ENCODE results near the gene P2RY12. TPM values are rescaled to one million over a fixed set of nuclear protein-coding genes. Genes with fewer than 3 reads are reported as not detected.

The P2RY12 gene
- total and polyA plus RNA-seq, 2 of the 4 experiments (the other 2 are of a cell fraction): not detected

DNA sequence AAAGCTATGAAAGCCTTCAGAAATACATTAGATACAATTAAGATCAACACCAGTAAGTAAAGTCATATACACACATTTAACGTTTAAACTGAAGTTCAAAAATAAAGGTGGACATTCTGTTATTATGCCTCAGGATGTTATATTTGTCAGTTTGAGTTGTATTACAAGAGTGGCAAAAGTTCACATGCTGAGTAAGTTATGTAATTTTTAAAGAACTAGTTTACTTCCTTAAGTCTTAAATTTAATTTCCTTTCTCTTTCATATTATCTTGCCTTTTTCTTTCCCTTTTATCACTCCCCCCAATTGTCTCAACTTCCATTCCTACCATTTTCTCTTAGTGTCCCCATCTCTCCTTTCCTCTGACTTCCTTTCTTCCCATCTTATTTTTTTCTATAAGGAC is 63.0 kb downstream of the P2RY12 start:
- BruUV-seq (replicated peaks): no TSS peak
- DNase-seq: no peak
- Histone ChIP-seq H3K4me1 (ENCODE audit: control insufficient read depth, insufficient read depth, low read length) (peaks cover 14% of the 10 kb centered on the region), H3K18ac (ENCODE audit: low read depth, low read length) (no peak overlapping the region), H4K20me1 (ENCODE audit: insufficient read depth, low read length) (no peaks in the 10 kb centered on the region), H3K79me1 (ENCODE audit: low read depth in 1 of 2, low read length in 2 of 2) (no peaks in the 10 kb centered on the region), H2BK5ac (ENCODE audit: low read depth, low read length, poor library complexity, severe bottlenecking) (no peak overlapping the region), H4K5ac (ENCODE audit: low read depth, low read length) (no peak overlapping the region), H3K9me3 (ENCODE audit: control insufficient read depth, insufficient read depth, low read length) (no peaks in the 10 kb centered on the region), H3K14ac (replicated peaks; ENCODE audit: low read depth, low read length) (no peak overlapping the region), H2BK120ac (ENCODE audit: low read depth, low read length) (no peak overlapping the region), H2BK20ac (ENCODE audit: low read depth, low read length) (no peak overlapping the region), H4K91ac (ENCODE audit: insufficient read depth, low read depth, low read length) (no peak overlapping the region), H2BK15ac (ENCODE audit: low read depth, low read length) (no peak overlapping the region), H3K4me2 (ENCODE audit: low read depth, low read length) (no peak overlapping the region), H3K27me3 (ENCODE audit: control insufficient read depth, insufficient read depth, low read length) (no peaks in the 10 kb centered on the region), H2AFZ (replicated peaks; ENCODE audit: low read length, poor library complexity) (no peak overlapping the region), H3K4me3 (ENCODE audit: insufficient read depth, low read depth, low read length) (no peak overlapping the region), H3K9ac (ENCODE audit: low read depth, low read length) (no peak overlapping the region), H3K27ac (ENCODE audit: insufficient read depth, low read length) (no peak overlapping the region), H3K4ac (ENCODE audit: low read depth, low read length) (no peak overlapping the region), H4K8ac (ENCODE audit: low read depth in 2 of 2, low read length in 2 of 2) (no peak overlapping the region), H3K36me3 (ENCODE audit: control insufficient read depth, insufficient read depth, low read length) (no peaks in the 10 kb centered on the region), H3K23ac (ENCODE audit: low read depth, low read length) (no peak overlapping the region), H3K56ac (ENCODE audit: extremely low read depth, insufficient read depth, low read length) (no peak overlapping the region), H2AK5ac (ENCODE audit: low read depth, low read length) (no peak overlapping the region), H2AK9ac (replicated peaks; ENCODE audit: low read depth, low read length, poor library complexity) (no peak overlapping the region), H3K9me1 (ENCODE audit: insufficient read depth, low read length) (peaks cover 5% of the 10 kb centered on the region; the same call in 1 of the 2 replicates)
- CTCF ChIA-PET: no interaction called here
- no peak for TF ChIP-seq RAD21 (IDR thresholded peaks at IDR 0.05; ENCODE audit: low read length)
- TF ChIP-seq SMC3 (IDR thresholded peaks at IDR 0.05; ENCODE audit: low read depth, low read length): no peak
- no peak for TF ChIP-seq BHLHE40 (IDR thresholded peaks at IDR 0.05; ENCODE audit: low read depth, low read length)
- no peak for TF ChIP-seq CEBPB (IDR thresholded peaks at IDR 0.05; ENCODE audit: low read depth, low read length)
- TF ChIP-seq CTCF (conservative IDR thresholded peaks at IDR 0.05; ENCODE audit: low read depth, low read length): no peak
- TF ChIP-seq, protein P1, sequence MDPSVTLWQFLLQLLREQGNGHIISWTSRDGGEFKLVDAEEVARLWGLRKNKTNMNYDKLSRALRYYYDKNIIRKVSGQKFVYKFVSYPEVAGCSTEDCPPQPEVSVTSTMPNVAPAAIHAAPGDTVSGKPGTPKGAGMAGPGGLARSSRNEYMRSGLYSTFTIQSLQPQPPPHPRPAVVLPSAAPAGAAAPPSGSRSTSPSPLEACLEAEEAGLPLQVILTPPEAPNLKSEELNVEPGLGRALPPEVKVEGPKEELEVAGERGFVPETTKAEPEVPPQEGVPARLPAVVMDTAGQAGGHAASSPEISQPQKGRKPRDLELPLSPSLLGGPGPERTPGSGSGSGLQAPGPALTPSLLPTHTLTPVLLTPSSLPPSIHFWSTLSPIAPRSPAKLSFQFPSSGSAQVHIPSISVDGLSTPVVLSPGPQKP (IDR thresholded peaks at IDR 0.05; ENCODE audit: borderline replicate concordance, low read depth, low read length): no peak
- no peak for TF ChIP-seq MAZ (IDR thresholded peaks at IDR 0.05; ENCODE audit: borderline replicate concordance, low read depth, low read length)
- TF ChIP-seq MXI1 (IDR thresholded peaks at IDR 0.05; ENCODE audit: borderline replicate concordance, low read depth, low read length): no peak
- no peak for TF ChIP-seq FOS (IDR thresholded peaks at IDR 0.05; ENCODE audit: low read depth, low read length)
- TF ChIP-seq POLR2A (IDR thresholded peaks at IDR 0.05; ENCODE audit: low read depth, low read length): no peak
- no peak for TF ChIP-seq RFX5 (IDR thresholded peaks at IDR 0.05; ENCODE audit: low read depth, low read length)
- no peak for TF ChIP-seq MAFK (IDR thresholded peaks at IDR 0.05; ENCODE audit: low read depth, low read length)
- no peak for TF ChIP-seq NFE2L2 (IDR thresholded peaks at IDR 0.05; ENCODE audit: low read depth, low read length)
- in situ Hi-C loops (cut with MboI; ENCODE audit: low sequenced_read_pairs): no loop called here
- dilution Hi-C loops (cut with HindIII; ENCODE audit: low sequenced_read_pairs, unreplicated experiment): no loop called here
- POLR2A ChIA-PET (ENCODE audit: unreplicated experiment): no interaction called here
- no peak for ATAC-seq (ENCODE audit: low read depth)
- WGBS, 2 experiments (ENCODE audit: extremely low coverage in 2 of 2, insufficient read length in 1 of 2): no CpG with 5 or more reads among the region's 1 CpG
- intact Hi-C loops (cut with micrococcal nuclease): no loop called here
